Muscle layer of duodenum (tissue), 2 donors: ENCODE data around the gene PCGF1.
"Not testable (repeated sequence)": the region's sequence is repeated elsewhere in the genome, so short reads cannot be mapped to it uniquely, and the experiment has no call there.

ENCODE experiments used
- H3K27ac ChIP-seq: one replicate; pipeline ENCODE4 v1.7.0; 2013; ENCODE audit warnings: mild to moderate bottlenecking, low read length
- H3K27me3 ChIP-seq: one replicate; pipeline ENCODE4 v1.7.0; 2013; ENCODE audit warnings: low read depth, mild to moderate bottlenecking, control low read depth, low read length
- H3K36me3 ChIP-seq, 2 donors: one replicate each; pipeline ENCODE4 v1.7.0; 2013; ENCODE audit warnings: low read length in 2 of 2, control low read depth in 1 of 2, mild to moderate bottlenecking in 1 of 2; ENCODE audit not compliant: insufficient read depth in 2 of 2, control insufficient read depth in 1 of 2
- H3K4me1 ChIP-seq, 2 donors: one replicate each; pipeline ENCODE4 v1.7.0; 2013; ENCODE audit warnings: low read length in 2 of 2, mild to moderate bottlenecking in 2 of 2, control low read depth in 1 of 2, moderate library complexity in 1 of 2; ENCODE audit not compliant: insufficient read depth in 2 of 2, control insufficient read depth in 1 of 2
- H3K4me3 ChIP-seq, 2 donors: one replicate each; pipeline ENCODE4 v1.7.0; 2013; ENCODE audit warnings: low read length in 2 of 2, low read depth in 1 of 2, mild to moderate bottlenecking in 1 of 2
- H3K9me3 ChIP-seq, 2 donors: one replicate each; pipeline ENCODE4 v1.7.0; 2013; ENCODE audit warnings: low read length in 2 of 2, control low read depth in 1 of 2, mild to moderate bottlenecking in 1 of 2; ENCODE audit not compliant: control insufficient read depth in 1 of 2
- donor health status: healthy.

The PCGF1 gene

DNA sequence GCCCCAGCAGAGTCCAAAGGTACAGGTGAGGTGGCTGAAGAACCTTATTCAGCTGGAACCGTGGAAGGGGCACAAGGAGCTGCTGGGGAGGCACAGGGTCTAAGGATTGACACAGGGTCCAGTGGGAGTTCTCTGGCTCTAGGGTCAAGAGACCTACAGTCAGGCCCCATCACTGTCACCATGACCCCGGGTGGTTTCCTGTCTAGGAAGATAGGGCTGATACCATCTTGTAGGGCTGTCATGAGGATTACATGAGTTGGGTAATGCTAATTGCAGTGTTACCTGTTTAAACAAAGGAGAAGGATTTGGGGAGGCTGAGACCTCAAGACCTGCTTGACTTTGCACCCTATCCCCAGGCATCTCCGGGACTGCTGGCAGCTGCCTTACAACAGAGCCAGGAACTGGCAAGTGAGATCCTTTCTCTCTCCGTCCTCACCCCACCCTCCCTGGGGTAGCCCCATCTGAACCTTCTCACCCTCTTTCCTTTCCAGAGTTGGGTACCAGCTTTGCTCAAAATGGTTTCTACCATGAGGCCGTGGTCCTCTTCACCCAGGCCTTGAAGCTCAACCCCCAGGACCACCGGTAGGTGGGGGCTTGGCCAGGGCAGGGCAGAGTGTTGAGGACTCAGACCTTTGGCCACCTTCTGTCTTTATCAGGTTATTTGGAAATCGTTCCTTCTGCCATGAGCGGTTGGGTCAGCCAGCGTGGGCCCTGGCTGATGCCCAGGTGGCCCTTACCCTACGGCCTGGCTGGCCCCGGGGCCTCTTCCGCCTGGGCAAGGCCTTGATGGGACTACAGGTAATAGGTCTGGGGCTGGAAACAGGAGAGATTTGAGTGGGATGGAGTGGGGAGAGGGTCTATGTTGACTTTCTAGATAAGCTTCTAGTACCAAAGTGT is 15.6 kb downstream of the PCGF1 start:
- no peaks in the 10 kb centered on the region for H3K9me3 ChIP-seq
- no peak overlapping the region for H3K27ac ChIP-seq
- H3K4me1 ChIP-seq, result no peaks in the 10 kb centered on the region
- peaks cover 40 to 60% of the 10 kb centered on the region in 2 donors for H3K36me3 ChIP-seq
- no peak overlapping the region for H3K4me3 ChIP-seq
- peaks cover 2% of the 10 kb centered on the region for H3K27me3 ChIP-seq

DNA sequence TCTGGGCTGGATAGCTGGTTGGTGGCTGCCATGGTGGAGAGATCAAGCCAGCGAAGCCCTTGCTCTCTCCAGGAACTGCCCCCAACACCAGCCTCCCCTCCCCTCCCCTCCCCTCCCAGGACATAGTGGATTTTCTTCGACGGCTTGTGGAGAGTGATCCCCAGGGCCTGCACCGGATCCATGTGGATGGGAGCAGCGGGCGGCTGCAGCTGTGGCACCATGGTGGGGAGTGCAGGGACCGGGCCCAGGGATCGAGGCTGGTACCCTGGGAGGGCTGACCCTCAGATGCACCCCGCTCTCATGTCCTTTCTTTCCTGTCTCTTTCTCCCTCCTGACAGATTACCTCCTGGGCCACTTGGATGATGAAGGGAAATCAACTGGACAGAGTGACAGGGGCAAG is 17.6 kb downstream of the PCGF1 start:
- no peak overlapping the region for H3K27ac ChIP-seq
- H3K4me1 ChIP-seq, result no peaks in the 10 kb centered on the region
- H3K9me3 ChIP-seq, result no peaks in the 10 kb centered on the region
- H3K36me3 ChIP-seq, result peaks cover 44 to 73% of the 10 kb centered on the region in 2 donors
- H3K27me3 ChIP-seq, result no peaks in the 10 kb centered on the region
- no peak overlapping the region for H3K4me3 ChIP-seq

DNA sequence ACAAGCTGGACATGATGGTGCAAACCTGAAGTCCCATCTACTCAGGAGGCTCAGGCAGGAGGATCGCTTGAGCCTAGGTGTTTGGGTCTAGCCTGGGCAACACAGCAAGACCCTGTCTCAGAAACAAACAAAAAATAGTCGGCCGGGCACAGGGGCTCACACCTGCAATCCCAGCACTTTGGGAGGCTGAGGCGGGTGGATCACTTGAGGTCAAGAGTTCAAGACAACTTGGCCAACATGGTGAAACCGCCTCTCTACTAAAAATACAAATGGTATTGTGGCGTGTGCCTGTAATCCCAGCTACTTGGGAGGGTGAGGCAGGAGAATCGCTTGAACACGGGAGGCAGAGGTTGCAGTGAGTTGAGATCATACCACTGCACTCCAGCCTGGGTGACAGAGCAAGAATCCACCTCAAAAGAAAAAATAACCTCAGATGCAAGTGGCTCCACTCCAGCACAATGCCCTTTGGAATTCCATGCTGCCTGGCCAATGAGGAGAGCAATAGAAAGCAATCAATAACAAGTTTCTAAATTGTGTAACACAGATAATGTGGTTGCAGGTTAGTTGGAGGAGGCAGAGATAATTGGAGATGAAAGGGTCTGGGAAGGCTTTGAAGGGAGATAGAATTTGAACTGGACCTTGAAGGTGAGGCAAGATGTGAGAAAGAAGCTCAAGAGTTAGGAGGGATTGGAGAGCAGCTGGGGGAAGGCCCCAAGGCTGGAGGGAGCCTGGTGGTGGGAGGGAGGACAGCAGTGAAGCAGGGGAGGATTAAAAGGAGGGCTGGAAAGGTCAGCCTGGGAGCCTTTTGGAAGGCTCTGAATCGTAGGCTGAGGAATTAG is 18.6 kb downstream of the PCGF1 start:
- no peak overlapping the region for H3K27ac ChIP-seq
- peaks cover 41 to 69% of the 10 kb centered on the region in 2 donors for H3K36me3 ChIP-seq
- no peak overlapping the region for H3K4me3 ChIP-seq
- H3K4me1 ChIP-seq, result peaks cover 0 to 6% of the 10 kb centered on the region in 2 donors
- no peaks in the 10 kb centered on the region for H3K9me3 ChIP-seq
- H3K27me3 ChIP-seq, result no peaks in the 10 kb centered on the region

DNA sequence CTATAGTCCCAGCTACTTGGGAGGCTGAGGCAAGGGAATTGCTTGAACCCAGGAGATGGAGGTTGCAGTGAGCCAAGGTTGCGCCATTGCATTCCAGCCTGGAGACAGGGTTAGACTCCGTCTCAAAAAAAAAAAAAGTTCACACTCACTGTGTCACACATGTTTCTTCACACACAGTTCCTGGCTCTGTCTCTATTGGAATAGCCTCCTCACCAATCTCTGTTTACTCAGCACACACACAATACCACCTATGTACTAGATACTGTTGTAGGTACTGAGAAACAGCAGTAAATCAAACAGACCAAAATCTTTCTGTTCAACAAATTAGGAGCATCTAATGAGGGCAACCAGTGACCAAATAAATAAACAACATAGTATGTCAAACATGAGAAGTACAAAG is 21.4 kb downstream of the PCGF1 start:
- Histone ChIP-seq H3K9me3 (no peaks in the 10 kb centered on the region), H3K4me3 (no peak overlapping the region), H3K27ac (no peak overlapping the region), H3K4me1 (peaks cover 7 to 24% of the 10 kb centered on the region in 2 donors), H3K36me3 (peaks cover 13 to 41% of the 10 kb centered on the region in 2 donors), H3K27me3 (no peaks in the 10 kb centered on the region)

DNA sequence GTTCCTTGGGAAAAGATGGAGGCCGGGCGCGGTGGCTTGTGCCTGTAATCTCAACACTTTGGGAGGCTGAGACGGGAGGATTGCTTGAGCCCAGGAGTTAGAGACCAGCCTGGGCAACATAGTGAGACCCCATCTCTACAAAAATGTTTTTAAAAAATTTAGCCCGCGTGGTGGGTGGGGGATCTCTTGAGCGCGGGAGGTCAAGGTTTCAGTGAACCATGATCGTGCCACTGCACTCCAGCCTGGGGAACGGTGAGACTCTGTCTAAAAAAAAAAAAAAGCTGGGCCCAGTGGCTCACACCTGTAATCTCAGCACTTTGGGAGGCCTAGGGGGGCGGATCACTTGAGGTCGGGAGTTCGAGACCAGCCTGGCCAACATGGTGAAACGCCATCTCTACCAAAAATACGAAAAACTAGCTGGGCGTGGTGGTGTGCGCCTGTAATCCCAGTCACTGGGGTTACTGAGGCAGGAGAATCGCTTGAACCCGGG is 23.8 kb downstream of the PCGF1 start:
- Histone ChIP-seq H3K27ac (peak overlapping the region; percentile 96), H3K4me3 (peak overlapping the region; percentile 98), H3K36me3 (peaks cover 7 to 24% of the 10 kb centered on the region in 2 donors), H3K4me1 (peaks cover 13 to 30% of the 10 kb centered on the region in 2 donors)
- H3K27me3 ChIP-seq, H3K9me3 ChIP-seq: not testable (repeated sequence)

DNA sequence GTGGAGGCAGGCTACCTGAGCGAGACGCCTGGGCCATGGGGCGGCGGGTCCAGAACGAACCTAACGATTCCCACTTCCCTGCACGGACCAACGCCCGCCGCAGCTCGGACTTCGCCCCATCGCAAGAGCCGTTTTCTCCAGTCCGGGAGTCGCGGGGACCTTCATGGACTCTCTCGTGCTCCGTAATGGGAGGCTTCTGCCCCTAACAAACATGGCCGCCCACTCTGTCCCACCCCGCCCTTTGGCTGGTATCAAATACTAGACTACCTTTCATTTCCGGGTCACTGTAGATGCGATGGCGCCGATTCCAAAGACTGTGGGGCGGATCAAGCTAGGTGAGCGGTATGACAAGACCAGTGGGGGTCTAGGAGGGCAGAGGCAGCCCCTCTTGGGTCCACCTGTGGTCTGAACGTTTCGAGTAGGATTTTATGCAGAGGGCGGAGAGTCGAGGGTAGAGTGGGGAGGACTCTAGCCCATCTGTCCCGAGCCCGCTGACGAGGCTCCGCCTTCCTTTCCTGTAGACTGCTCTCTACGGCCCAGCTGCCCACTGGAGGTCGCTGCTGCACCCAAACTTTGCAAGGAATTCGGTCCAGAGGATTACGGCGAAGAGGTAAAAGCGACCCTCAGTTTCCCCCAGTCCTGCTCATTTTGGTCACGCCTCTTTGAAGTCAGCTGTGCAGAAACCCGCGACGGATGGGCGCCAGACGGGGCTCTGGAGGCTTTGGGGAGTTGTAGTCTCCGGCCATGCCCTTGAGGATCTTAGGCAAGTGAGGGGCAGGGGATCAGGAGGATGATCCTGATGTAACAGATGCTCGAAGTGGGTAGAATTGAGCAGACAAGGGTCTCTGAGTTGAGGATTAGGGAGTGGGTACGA is 24.5 kb downstream of the PCGF1 start, which contains the start of the genes CCDC142 and TTC31:
Gene CCDC142, minus strand, starts transcription at position 198 of the 874 bp plus-strand sequence. Its CDS starts 161 bp downstream, at position 37.
Gene TTC31, plus strand, starts transcription at position 281 of the 874 bp plus-strand sequence. Its CDS starts 15 bp downstream, at position 296.
- H3K4me3 ChIP-seq, result peak within 1 kb of the TSS; percentile 98
- peaks cover 7 to 18% of the 10 kb centered on the region in 2 donors for H3K36me3 ChIP-seq
- peaks cover 13 to 30% of the 10 kb centered on the region in 2 donors for H3K4me1 ChIP-seq
- H3K27ac ChIP-seq, result peak within 1 kb of the TSS; percentile 96
- no peaks in the 10 kb centered on the region for H3K9me3 ChIP-seq
- H3K27me3 ChIP-seq, result no peaks in the 10 kb centered on the region

DNA sequence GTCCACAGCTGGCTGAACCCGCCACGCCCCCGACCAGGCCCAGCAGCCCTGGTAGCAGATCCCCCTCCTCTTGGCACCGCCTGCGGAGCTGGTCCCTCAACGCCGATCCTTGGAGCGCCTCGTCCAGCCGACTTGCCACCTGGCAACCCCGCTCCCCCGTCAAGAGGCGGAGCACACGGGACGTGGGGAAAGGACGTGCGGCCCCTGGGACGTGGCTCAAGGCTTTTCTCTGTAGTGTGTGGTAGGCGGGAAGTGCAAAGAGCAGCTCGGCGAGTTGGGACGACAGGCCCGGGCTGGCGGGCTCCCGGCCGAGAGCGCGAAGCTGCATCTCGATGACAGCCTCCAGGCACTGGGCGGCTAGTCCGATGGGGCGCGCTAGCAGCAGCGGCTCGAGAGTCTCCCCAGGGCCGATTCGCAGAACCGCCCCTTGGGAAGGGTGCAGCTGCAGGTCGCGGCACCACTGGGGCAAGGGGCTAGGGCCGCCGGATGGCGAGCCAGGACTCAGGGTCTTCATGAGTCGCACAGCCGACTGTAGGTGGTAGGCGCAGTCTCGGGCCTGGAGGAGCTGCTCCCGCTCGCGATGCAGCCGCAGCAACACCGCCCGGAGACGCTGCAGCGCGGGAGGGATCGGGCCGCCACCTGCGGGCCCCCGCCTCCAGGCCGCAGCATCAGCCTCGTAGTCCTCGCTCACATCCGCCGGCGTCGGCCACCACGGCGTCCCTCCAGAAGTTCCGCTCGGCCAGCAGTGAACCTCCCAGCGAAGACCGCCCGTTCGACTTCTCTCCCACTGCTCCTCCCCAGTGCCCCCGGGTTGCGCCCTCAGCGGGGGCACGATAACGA is 25.3 kb downstream of the PCGF1 start:
- Histone ChIP-seq H3K9me3 (no peaks in the 10 kb centered on the region), H3K4me1 (peaks cover 13 to 30% of the 10 kb centered on the region in 2 donors), H3K27me3 (no peaks in the 10 kb centered on the region), H3K27ac (peak overlapping the region; percentile 96), H3K36me3 (peaks cover 11 to 13% of the 10 kb centered on the region in 2 donors), H3K4me3 (peak overlapping the region; percentile 98)

DNA sequence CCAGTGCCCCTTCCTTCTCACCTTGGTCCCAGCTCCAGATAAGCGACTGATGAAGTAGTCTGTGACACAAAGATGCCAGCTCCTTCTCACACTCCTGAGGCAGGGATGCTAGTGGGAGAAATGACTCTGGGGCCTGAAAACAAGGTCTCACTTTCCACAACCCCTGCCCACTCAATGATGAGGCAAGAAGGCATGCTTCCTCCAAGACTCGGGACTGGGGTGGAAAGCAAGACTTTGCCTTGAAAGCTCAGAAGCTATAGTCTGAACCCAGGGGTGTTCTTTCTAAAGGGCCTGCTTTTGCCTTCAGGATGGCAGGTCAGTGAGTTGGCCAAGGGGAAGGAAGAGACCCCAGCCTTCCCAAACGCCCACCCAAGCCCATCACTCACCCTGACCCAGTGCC is 26.1 kb downstream of the PCGF1 start:
- Histone ChIP-seq H3K36me3 (peaks cover 11 to 13% of the 10 kb centered on the region in 2 donors), H3K4me3 (peak overlapping the region; percentile 98), H3K9me3 (no peaks in the 10 kb centered on the region), H3K4me1 (peaks cover 13 to 30% of the 10 kb centered on the region in 2 donors), H3K27ac (no peak overlapping the region), H3K27me3 (no peaks in the 10 kb centered on the region)

DNA sequence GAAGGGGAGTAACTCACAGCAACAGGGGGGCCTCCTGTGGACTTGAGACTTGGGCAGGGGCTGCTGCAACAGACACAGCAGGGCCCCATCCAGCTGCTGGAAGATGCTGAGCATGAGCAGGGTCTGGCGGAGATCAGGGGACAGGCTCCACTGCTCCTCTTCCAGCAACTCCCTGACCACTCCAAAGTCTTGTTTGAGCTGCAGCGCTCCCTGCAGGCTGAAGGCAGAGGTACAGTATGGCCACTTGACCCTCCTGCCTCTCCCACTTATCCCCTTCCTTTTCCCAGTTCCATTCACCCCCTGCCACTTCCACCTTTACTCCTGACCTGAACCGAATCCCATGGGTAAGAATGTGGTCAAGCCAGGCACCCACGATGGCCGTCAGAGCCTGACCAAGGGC is 32.6 kb downstream of the PCGF1 start:
- Histone ChIP-seq H3K4me1 (peaks cover 8 to 17% of the 10 kb centered on the region in 2 donors), H3K4me3 (no peak overlapping the region), H3K27me3 (no peaks in the 10 kb centered on the region), H3K27ac (no peak overlapping the region), H3K36me3 (peaks cover 19 to 21% of the 10 kb centered on the region in 2 donors), H3K9me3 (no peaks in the 10 kb centered on the region)

DNA sequence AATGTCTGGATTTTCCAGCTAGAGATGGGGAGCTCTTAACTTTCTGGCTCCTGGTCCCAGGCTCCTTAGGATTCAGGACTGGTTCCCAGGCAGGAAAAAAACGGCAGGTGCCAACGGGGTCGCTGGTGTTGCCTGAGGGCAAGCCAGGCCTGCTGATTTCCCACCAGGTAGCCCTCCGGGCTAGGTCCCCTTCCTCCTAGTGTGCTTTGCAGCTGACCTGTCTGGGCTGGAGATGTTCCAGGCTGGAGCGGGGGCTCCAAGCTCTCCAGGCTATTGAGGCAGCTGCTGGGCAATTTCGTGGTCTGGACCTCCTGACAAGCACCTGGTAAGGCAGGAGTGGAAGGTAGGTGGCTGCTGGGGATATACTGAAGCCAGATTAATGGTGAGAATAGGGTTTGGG is 33.0 kb downstream of the PCGF1 start:
- no peaks in the 10 kb centered on the region for H3K27me3 ChIP-seq
- peaks cover 19 to 21% of the 10 kb centered on the region in 2 donors for H3K36me3 ChIP-seq

More for the DNA sequence above, 33.0 kb downstream of the PCGF1 start:
- H3K27ac ChIP-seq, result no peak overlapping the region
- H3K4me1 ChIP-seq, result peaks cover 8 to 17% of the 10 kb centered on the region in 2 donors
- no peak overlapping the region for H3K4me3 ChIP-seq
- no peaks in the 10 kb centered on the region for H3K9me3 ChIP-seq
